Neural progenitor cell (in vitro differentiated cells): ENCODE measurements around the gene CENPC. TPM values are rescaled to one million over a fixed set of nuclear protein-coding genes. Genes with fewer than 3 reads are reported as not detected.

ENCODE experiments used
- DNase-seq: peaks from one replicate; pipeline ENCODE4 v3.0.0-alpha.2; 2016; ENCODE audit warnings: low spot score
- H2AFZ ChIP-seq: fragments of 200-600 bp; sonication (generic); replicated peaks from 2 replicates; pipeline ENCODE4 v1.6.1; 2016; ENCODE audit warnings: antibody characterized with exemption
- H3F3A ChIP-seq: fragments of 200-600 bp; sonication (generic); 2 replicates; pipeline ENCODE4 v1.6.1; 2016; ENCODE audit warnings: antibody characterized with exemption, low read depth
- H3K27ac ChIP-seq: fragments of 200-600 bp; sonication (generic); 2 replicates; pipeline ENCODE4 v1.5.1; 2016; ENCODE audit warnings: mild to moderate bottlenecking
- H3K27me3 ChIP-seq: fragments of 200-600 bp; sonication (generic); 2 replicates; pipeline ENCODE4 v1.6.1; 2016; ENCODE audit warnings: mild to moderate bottlenecking, moderate library complexity
- H3K36me3 ChIP-seq: fragments of 200-600 bp; sonication (generic); 2 replicates; pipeline ENCODE4 v1.5.1; 2016
- H3K4me1 ChIP-seq: fragments of 200-600 bp; sonication (generic); 2 replicates; pipeline ENCODE4 v1.6.1; 2016; ENCODE audit warnings: mixed run types
- H3K4me2 ChIP-seq: fragments of 200-600 bp; sonication (generic); 2 replicates; pipeline ENCODE4 v1.6.1; 2016
- H3K4me3 ChIP-seq: fragments of 200-600 bp; sonication (generic); 2 replicates; pipeline ENCODE4 v1.5.1; 2016
- H3K79me2 ChIP-seq: fragments of 200-600 bp; sonication (generic); 2 replicates; pipeline ENCODE4 v1.6.1; 2016; ENCODE audit warnings: low read depth
- H3K9ac ChIP-seq: fragments of 200-600 bp; sonication (generic); 2 replicates; pipeline ENCODE4 v1.6.1; 2016
- H3K9me3 ChIP-seq: fragments of 200-600 bp; sonication (generic); 2 replicates; pipeline ENCODE4 v1.5.1; 2016; ENCODE audit warnings: low read depth
- H4K20me1 ChIP-seq: fragments of 200-600 bp; sonication (generic); 2 replicates; pipeline ENCODE4 v1.6.1; 2016; ENCODE audit warnings: low read depth
- H3K27ac Mint-ChIP-seq: 3 replicates; pipeline ENCODE4 v1.8.0; 2021; ENCODE audit warnings: mixed read lengths
- H3K27me3 Mint-ChIP-seq: 2 replicates; pipeline ENCODE4 v1.8.0; 2022; ENCODE audit warnings: low read depth, mild to moderate bottlenecking, inconsistent platforms, moderate library complexity, mixed read lengths; ENCODE audit not compliant: insufficient read depth
- H3K36me3 Mint-ChIP-seq: 3 replicates; pipeline ENCODE4 v1.8.0; 2021; ENCODE audit warnings: mixed read lengths
- H3K4me1 Mint-ChIP-seq: 3 replicates; pipeline ENCODE4 v1.8.0; 2021; ENCODE audit warnings: mixed read lengths
- H3K4me3 Mint-ChIP-seq: 3 replicates; pipeline ENCODE4 v1.8.0; 2021; ENCODE audit warnings: mild to moderate bottlenecking, moderate library complexity, mixed read lengths
- H3K9me3 Mint-ChIP-seq: 3 replicates; pipeline ENCODE4 v1.8.0; 2020; ENCODE audit warnings: mixed read lengths
- EZH2 ChIP-seq: fragments of 200-600 bp; sonication (generic); IDR thresholded peaks from 2 replicates; pipeline ENCODE4 v1.6.1; 2017; ENCODE audit warnings: antibody characterized with exemption, mild to moderate bottlenecking, moderate library complexity
- EZH2phosphoT487 ChIP-seq: fragments of 200-600 bp; sonication (generic); IDR thresholded peaks from 2 replicates; pipeline ENCODE4 v1.6.1; 2017; ENCODE audit warnings: antibody characterized with exemption
- total RNA-seq: library from RNA; depleted of rRNA; stranded (reverse); fragments of >200 nt; gene quantifications from 2 replicates; pipeline ENCODE4 v1.2.3, GENCODE V29; 2015; ENCODE audit warnings: low replicate concordance
- TF ChIP-seq, protein P1 (sequence below): fragments of 200-600 bp; sonication (generic); IDR thresholded peaks from 2 replicates; pipeline ENCODE4 v1.5.1; 2017; ENCODE audit warnings: antibody characterized with exemption, mild to moderate bottlenecking

The CENPC gene
- total RNA-seq, 1 donor from 2014 or later: 85.2 TPM

- Mint-ChIP-seq H3K4me3 (no peak overlapping the region), H3K9me3 (no peaks in the 10 kb centered on the region), H3K27me3 (peaks cover 3% of the 10 kb centered on the region), H3K36me3 (no peaks in the 10 kb centered on the region), H3K4me1 (no peaks in the 10 kb centered on the region), H3K27ac (no peak overlapping the region)
- no peak overlapping the region for H2AFZ ChIP-seq
- no peaks in the 10 kb centered on the region for H3K79me2 ChIP-seq
- H3K27ac ChIP-seq: no peak overlapping the region
- no peaks in the 10 kb centered on the region for H4K20me1 ChIP-seq
- no peaks in the 10 kb centered on the region for H3K9me3 ChIP-seq
- H3K4me3 ChIP-seq: no peak overlapping the region
- H3K36me3 ChIP-seq: no peaks in the 10 kb centered on the region
- no peaks in the 10 kb centered on the region for H3K4me1 ChIP-seq
- TF ChIP-seq EZH2: no peak
- no peak for TF ChIP-seq EZH2phosphoT487
- TF ChIP-seq, protein P1, sequence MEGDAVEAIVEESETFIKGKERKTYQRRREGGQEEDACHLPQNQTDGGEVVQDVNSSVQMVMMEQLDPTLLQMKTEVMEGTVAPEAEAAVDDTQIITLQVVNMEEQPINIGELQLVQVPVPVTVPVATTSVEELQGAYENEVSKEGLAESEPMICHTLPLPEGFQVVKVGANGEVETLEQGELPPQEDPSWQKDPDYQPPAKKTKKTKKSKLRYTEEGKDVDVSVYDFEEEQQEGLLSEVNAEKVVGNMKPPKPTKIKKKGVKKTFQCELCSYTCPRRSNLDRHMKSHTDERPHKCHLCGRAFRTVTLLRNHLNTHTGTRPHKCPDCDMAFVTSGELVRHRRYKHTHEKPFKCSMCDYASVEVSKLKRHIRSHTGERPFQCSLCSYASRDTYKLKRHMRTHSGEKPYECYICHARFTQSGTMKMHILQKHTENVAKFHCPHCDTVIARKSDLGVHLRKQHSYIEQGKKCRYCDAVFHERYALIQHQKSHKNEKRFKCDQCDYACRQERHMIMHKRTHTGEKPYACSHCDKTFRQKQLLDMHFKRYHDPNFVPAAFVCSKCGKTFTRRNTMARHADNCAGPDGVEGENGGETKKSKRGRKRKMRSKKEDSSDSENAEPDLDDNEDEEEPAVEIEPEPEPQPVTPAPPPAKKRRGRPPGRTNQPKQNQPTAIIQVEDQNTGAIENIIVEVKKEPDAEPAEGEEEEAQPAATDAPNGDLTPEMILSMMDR: no peak
- DNase-seq: no peak
- H3F3A ChIP-seq: no peaks in the 10 kb centered on the region
- no peaks in the 10 kb centered on the region for H3K27me3 ChIP-seq
- no peak overlapping the region for H3K9ac ChIP-seq
- H3K4me2 ChIP-seq: no peak overlapping the region
Observed at GRCh38 chr4:67565284-67565683, 20.0 kb upstream of the CENPC start.

- no peaks in the 10 kb centered on the region for H4K20me1 ChIP-seq
- no peaks in the 10 kb centered on the region for H3K27me3 ChIP-seq
- Mint-ChIP-seq H3K27ac (no peak within 1 kb of the TSS), H3K27me3 (peaks cover 3% of the 10 kb centered on the region), H3K36me3 (no peaks in the 10 kb centered on the region), H3K9me3 (no peaks in the 10 kb centered on the region), H3K4me3 (no peak within 1 kb of the TSS), H3K4me1 (no peaks in the 10 kb centered on the region)
- no peaks in the 10 kb centered on the region for H3K79me2 ChIP-seq
- no peak within 1 kb of the TSS for H3K4me2 ChIP-seq
- H3K36me3 ChIP-seq: no peaks in the 10 kb centered on the region
- no peak within 1 kb of the TSS for H3K9ac ChIP-seq
- peak within 1 kb of the TSS; percentile 34 for H2AFZ ChIP-seq
- H3K27ac ChIP-seq: no peak within 1 kb of the TSS
- no peak for DNase-seq
- H3K9me3 ChIP-seq: no peaks in the 10 kb centered on the region
- H3K4me3 ChIP-seq: no peak within 1 kb of the TSS
- H3F3A ChIP-seq: no peaks in the 10 kb centered on the region
- H3K4me1 ChIP-seq: no peaks in the 10 kb centered on the region
- TF ChIP-seq EZH2phosphoT487 (no peak), EZH2 (no peak)
- TF ChIP-seq, protein P1: no peak
Observed at GRCh38 chr4:67558493-67558892, 13.2 kb upstream of the CENPC start, which contains the start of gene STAP1. STAP1 (plus strand) TSS chr4:67558727; CDS start chr4:67558810, 83 bp downstream.

DNA sequence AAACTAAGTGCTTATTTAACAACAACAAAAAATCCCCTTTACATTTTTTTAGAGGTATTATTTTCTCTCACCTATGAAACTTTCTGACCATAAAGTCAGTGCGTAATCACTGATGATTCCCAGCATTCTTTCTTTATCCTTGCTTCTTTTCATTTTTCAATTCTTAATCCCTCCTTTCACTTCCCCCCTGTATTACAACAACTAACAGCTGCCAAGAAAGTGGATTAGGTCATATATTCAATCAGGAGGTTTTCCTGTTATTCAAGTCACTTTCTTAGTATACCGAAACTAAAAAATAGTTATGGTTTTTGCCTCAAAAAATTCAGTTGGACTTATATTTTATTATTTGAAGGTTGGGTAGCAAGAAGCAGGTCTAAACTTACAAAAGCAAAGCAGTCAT lies 11.1 kb upstream of the CENPC start:
- H3K27ac Mint-ChIP-seq: no peak overlapping the region
- no peaks in the 10 kb centered on the region for H3K27me3 ChIP-seq
- no peaks in the 10 kb centered on the region for H4K20me1 ChIP-seq
- H3K79me2 ChIP-seq: no peaks in the 10 kb centered on the region
- H3F3A ChIP-seq: no peaks in the 10 kb centered on the region
- no peaks in the 10 kb centered on the region for H3K4me1 ChIP-seq
- no peak overlapping the region for H3K27ac ChIP-seq
- no peak overlapping the region for H3K4me3 ChIP-seq
- TF ChIP-seq EZH2 (no peak), EZH2phosphoT487 (no peak)
- TF ChIP-seq, protein P1: no peak
- no peak overlapping the region for H3K9ac ChIP-seq
- H3K9me3 ChIP-seq: no peaks in the 10 kb centered on the region
- no peaks in the 10 kb centered on the region for H3K36me3 Mint-ChIP-seq
- H3K36me3 ChIP-seq: no peaks in the 10 kb centered on the region
- no peak overlapping the region for H3K4me2 ChIP-seq
- H3K4me3 Mint-ChIP-seq: no peak overlapping the region
- H3K27me3 Mint-ChIP-seq: no peaks in the 10 kb centered on the region
- no peak overlapping the region for H2AFZ ChIP-seq
- no peaks in the 10 kb centered on the region for H3K9me3 Mint-ChIP-seq
- no peaks in the 10 kb centered on the region for H3K4me1 Mint-ChIP-seq
- no peak for DNase-seq
